Caki2 (cell line): ENCODE measurements around the gene SLC22A14. TPM values are rescaled to one million over a fixed set of nuclear protein-coding genes. Genes with fewer than 3 reads are reported as not detected.

Source experiments
- DNase-seq: peaks from one replicate; pipeline ENCODE4 v3.0.0-alpha.2; 2015; ENCODE audit warnings: low read depth
- in situ Hi-C: cut with HindIII; loops from 2 replicates; pipeline ENCODE4 v1.10.0; 2016; ENCODE audit warnings: low sequenced_read_pairs, low pct_unique_long_range_greater_than_20kb, mixed read lengths
- total RNA-seq: library from RNA; depleted of rRNA; stranded (reverse); fragments of >200 nt; shearing (Covaris generic); gene quantifications from 2 replicates; pipeline ENCODE4 v1.2.3, GENCODE V29; 2014; ENCODE audit warnings: low replicate concordance; rRNA removed

The SLC22A14 gene
- total RNA-seq, 1 experiment from 2014 or later = not detected

DNA sequence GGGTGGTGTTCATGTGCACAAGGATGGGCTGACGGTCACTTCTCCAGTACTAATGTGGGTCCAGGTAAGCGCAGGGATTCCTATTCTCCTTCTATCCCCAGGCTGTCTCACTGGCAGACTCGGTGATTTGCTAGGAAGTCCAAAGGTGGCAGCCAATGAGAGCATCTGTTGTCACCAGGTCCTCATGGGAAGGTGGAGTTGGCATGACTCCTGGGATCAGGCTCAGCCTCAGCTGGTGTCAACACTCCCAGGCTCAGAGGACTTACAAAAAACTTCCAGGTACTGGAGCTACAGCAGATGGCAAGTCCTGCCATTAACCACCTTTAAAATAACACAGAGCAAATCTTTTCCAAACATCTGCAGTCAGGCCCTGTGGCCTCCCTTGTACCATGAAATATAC lies 78.3 kb downstream of the SLC22A14 start:
- no peak for DNase-seq
- in situ Hi-C loops = no loop called here

GRCh38 chr3:38361496-38361895 lies 79.4 kb downstream of the SLC22A14 start:
- in situ Hi-C loops = no loop called here
- no peak for DNase-seq

GRCh38 chr3:38362825-38363224 lies 80.7 kb downstream of the SLC22A14 start:
- in situ Hi-C loops = no loop called here
- no peak for DNase-seq

DNA sequence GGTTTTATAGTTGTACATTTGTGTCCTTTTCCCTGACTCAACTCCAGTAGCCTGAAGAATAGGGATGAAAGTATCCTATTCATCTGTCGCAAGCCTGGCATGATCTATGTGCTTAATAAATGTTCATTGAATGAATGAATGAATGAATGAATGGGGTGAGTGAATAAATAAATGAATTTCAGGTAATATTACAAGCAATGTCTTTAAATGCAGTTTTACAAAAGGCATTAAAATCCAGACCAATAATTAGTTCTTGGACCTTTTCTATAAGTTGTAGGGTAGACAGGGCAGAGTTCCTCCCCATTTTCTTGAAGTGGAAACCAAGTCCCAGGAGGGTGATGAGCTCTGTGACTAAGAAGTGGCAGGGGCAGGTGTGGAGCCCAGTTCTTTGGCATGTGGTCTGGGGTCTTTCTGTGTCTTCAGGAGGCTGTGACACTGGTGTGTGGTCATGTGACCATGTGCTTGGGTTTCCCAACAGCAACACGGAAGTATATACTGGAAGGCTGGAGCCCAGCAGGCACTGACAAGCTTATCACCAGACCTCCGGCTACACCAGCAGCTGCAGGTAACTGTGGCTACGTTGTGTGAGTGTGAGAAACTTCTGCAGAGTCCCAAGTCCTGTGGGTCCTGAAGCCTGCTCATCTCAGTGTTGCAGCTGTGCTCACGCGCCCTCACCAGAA lies 82.8 kb downstream of the SLC22A14 start:
- no peak for DNase-seq
- in situ Hi-C loops = no loop called here

DNA sequence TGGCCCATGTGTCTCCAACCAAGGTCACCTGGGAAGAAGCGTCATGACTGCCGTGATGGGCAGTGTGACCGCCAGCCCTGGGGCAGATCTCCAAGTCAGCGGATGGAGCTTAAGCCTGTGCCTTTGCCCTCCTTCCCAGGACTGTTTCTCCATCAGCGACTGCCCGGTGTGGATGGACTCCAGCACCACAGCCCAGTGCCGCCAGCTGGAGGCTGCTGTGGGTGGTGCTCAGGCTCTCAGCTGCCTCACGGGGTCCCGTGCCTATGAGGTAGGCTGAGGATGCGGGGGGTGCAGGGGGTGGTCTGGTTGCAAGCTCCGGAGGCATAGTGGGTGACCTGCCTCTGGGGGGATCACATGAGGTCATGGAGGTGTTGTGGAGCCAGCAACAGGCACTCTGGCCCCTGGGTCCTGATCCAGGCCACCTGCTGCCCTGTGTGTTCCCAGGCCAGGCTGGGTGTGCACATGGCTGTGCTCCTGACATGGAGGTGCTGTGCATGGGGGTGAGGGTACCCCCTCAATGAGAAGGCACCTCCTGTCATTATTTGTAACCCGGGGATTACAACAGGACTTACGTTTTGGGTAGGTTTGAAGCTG lies 83.5 kb downstream of the SLC22A14 start:
- no peak for DNase-seq
- in situ Hi-C loops = no loop called here

GRCh38 chr3:38366082-38366481 lies 84.0 kb downstream of the SLC22A14 start:
- no peak for DNase-seq
- in situ Hi-C loops = no loop called here

DNA sequence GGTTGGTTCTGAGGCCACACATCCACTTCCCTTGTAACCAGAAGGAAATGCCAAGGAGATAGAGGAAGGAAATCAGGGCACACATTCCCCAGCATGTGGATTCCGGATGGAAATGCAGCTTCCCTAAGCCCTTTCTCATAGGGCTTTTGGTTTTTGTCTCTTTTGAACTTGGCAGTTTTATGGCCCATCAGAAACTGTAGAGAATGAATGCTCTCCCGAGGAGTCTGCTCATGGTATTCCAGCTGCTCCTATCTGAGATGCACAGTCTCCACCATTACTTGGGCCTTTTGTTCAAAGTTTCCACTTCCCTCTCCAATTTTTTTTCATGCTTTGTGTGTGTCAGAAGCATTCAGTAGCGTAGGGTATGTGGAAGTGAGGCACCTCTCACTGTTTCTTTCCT lies 85.7 kb downstream of the SLC22A14 start:
- in situ Hi-C loops = no loop called here
- no peak for DNase-seq

Other genes with a start within 250 kb of the SLC22A14 start
- not detected in 2 replicates for gene DLEC1, start 243.1 kb upstream of the SLC22A14 start, total RNA-seq
- 41.3 and 44.5 TPM in 2 replicates for gene ACAA1, start 145.2 kb upstream of the SLC22A14 start, total RNA-seq
- 2.9 and 9.8 TPM in 2 replicates for gene MYD88, start 143.6 kb upstream of the SLC22A14 start, total RNA-seq
- 14.7 and 17.3 TPM in 2 replicates for gene OXSR1, start 116.8 kb upstream of the SLC22A14 start, total RNA-seq
- not detected in 2 replicates for gene SLC22A13, start 16.5 kb upstream of the SLC22A14 start, total RNA-seq
- 1.5 and 3.2 TPM in 2 replicates for gene XYLB, start 64.5 kb downstream of the SLC22A14 start, total RNA-seq
- gene ACVR2B, start 171.6 kb downstream of the SLC22A14 start, total RNA-seq = 1.3 and 1.4 TPM in 2 replicates
- gene EXOG, start 214.0 kb downstream of the SLC22A14 start, total RNA-seq = 2.2 and 3.6 TPM in 2 replicates